HFFc6 (cell line): Measurements from ENCODE around the gene TRIM2. TPM values are rescaled to one million over a fixed set of nuclear protein-coding genes. Genes with fewer than 3 reads are reported as not detected.
A peak's percentile ranks its signal among the peaks of the same experiment; 100 is the strongest.

Source experiments
- DNase-seq: peaks from one replicate; pipeline ENCODE4 v3.0.0-alpha.2; 2018
- H3K27ac Mint-ChIP-seq: 2 replicates; pipeline ENCODE4 v1.8.0; 2020; ENCODE audit warnings: mild to moderate bottlenecking, mixed read lengths
- H3K27me3 Mint-ChIP-seq: 2 replicates; pipeline ENCODE4 v1.8.0; 2021; ENCODE audit warnings: mild to moderate bottlenecking, moderate library complexity, mixed read lengths; ENCODE audit not compliant: insufficient read depth
- H3K36me3 Mint-ChIP-seq: 2 replicates; pipeline ENCODE4 v1.8.0; 2021; ENCODE audit warnings: low read depth, mixed read lengths
- H3K4me1 Mint-ChIP-seq: 2 replicates; pipeline ENCODE4 v1.8.0; 2020; ENCODE audit warnings: low read depth, mixed read lengths
- H3K4me3 Mint-ChIP-seq: 2 replicates; pipeline ENCODE4 v1.8.0; 2020; ENCODE audit warnings: mild to moderate bottlenecking, moderate library complexity, mixed read lengths
- H3K9me3 Mint-ChIP-seq: 2 replicates; pipeline ENCODE4 v1.8.0; 2020; ENCODE audit warnings: mild to moderate bottlenecking, mixed read lengths
- total RNA-seq, 6 experiments: library from RNA; stranded (reverse); fragmentation: NEBNext Ultra II Directional; extraction: Animal tissue kit (Norgen Biotek cat#: 25700); gene quantifications; 2 replicates in 1 of 6; 3 replicates in 5 of 6; pipeline ENCODE4 v1.2.3, GENCODE V29; 2021
- TF ChIP-seq, protein P1 (sequence below): fragments of 200-600 bp; sonication (generic); IDR thresholded peaks from 2 replicates; pipeline ENCODE4 v1.5.0; 2021; ENCODE audit warnings: antibody characterized with exemption, mild to moderate bottlenecking

The TRIM2 gene
- total RNA-seq, 6 experiments from 2014 or later: 32.3 to 39.6 (median 34.9) TPM

DNA sequence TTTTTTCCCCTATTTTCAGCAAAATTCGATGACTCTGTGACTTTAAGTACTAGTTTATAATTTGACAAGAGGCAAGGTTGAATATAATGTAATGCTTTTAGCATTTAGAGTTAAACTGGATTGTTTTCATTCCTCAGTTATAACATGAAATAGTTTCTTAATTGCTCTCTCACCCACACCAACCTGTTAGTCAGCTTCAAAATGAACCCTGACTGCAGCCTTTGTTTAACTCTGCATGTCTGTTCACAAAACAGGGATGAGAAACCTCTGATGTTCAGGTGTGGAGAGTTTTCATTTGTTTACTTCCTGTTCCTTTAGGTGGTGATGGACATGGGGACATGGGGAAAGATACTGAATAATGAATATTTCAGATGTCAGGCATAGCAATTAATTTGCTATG lies 90.4 kb downstream of the TRIM2 start:
- H3K27me3 Mint-ChIP-seq: no peaks in the 10 kb centered on the region
- H3K4me3 Mint-ChIP-seq: no peak overlapping the region
- TF ChIP-seq, protein P1, sequence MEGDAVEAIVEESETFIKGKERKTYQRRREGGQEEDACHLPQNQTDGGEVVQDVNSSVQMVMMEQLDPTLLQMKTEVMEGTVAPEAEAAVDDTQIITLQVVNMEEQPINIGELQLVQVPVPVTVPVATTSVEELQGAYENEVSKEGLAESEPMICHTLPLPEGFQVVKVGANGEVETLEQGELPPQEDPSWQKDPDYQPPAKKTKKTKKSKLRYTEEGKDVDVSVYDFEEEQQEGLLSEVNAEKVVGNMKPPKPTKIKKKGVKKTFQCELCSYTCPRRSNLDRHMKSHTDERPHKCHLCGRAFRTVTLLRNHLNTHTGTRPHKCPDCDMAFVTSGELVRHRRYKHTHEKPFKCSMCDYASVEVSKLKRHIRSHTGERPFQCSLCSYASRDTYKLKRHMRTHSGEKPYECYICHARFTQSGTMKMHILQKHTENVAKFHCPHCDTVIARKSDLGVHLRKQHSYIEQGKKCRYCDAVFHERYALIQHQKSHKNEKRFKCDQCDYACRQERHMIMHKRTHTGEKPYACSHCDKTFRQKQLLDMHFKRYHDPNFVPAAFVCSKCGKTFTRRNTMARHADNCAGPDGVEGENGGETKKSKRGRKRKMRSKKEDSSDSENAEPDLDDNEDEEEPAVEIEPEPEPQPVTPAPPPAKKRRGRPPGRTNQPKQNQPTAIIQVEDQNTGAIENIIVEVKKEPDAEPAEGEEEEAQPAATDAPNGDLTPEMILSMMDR: no peak
- no peak overlapping the region for H3K27ac Mint-ChIP-seq
- H3K36me3 Mint-ChIP-seq: peaks cover 34% of the 10 kb centered on the region
- peaks cover 4% of the 10 kb centered on the region for H3K9me3 Mint-ChIP-seq
- H3K4me1 Mint-ChIP-seq: peaks cover 48% of the 10 kb centered on the region
- no peak for DNase-seq

DNA sequence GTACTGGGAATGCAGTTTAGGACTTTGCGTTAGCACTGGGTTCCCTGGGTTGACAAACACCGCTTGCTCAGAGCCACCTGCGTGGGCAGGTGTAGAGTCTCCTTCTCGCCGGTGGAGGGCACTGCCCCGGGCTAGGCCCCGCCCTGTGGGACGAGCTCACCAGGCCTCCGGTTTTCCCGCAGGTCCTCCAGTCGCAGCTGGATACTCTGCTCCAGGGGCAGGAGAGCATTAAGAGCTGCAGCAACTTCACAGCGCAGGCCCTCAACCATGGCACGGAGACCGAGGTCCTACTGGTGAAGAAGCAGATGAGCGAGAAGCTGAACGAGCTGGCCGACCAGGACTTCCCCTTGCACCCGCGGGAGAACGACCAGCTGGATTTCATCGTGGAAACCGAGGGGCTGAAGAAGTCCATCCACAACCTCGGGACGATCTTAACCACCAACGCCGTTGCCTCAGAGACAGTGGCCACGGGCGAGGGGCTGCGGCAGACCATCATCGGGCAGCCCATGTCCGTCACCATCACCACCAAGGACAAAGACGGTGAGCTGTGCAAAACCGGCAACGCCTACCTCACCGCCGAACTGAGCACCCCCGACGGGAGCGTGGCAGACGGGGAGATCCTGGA lies 91.0 kb downstream of the TRIM2 start:
- peaks cover 10% of the 10 kb centered on the region for H3K9me3 Mint-ChIP-seq
- no peak overlapping the region for H3K4me3 Mint-ChIP-seq
- DNase-seq: no peak
- H3K4me1 Mint-ChIP-seq: peaks cover 46% of the 10 kb centered on the region
- H3K36me3 Mint-ChIP-seq: peaks cover 38% of the 10 kb centered on the region
- no peaks in the 10 kb centered on the region for H3K27me3 Mint-ChIP-seq
- TF ChIP-seq, protein P1: no peak
- no peak overlapping the region for H3K27ac Mint-ChIP-seq

DNA sequence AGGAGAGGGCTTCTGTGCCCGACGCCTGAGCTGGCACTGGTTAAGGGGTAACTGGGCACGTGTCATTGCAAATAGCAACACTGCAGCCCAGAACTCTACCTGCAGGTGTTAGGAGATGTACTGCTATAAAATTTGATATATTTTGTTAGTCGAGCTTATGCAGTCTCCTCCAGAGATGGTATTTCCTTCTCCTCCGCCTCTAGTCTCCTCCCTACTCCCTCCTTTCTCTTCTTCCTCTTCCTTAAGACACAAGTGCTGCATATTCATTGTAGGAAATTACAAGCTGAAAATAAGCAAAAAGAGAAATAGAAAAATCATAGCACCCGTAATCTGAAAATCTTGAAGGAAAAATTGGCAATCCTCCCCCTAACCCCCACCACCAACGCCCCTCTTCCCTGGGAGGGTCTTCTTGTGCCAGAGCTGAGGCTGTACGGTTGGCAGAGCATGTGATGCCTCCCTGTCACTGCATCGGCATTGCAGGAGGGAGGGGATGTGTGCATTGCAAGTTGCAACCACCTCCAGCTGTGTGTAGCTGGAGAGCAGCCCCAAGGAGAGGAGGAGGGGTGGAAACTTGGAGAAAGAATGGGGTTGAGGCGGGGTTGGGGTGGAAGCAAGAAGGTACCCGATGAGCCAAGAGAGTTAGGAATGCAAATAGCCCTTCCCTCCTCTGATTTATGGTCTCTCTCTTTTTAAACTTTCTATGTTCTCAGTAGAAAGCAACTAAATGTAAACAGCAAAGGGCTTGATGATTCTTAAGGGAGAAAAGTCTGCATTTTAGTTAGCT lies 92.0 kb downstream of the TRIM2 start:
- H3K4me1 Mint-ChIP-seq: peaks cover 46% of the 10 kb centered on the region
- DNase-seq: peak; percentile 61

DNA sequence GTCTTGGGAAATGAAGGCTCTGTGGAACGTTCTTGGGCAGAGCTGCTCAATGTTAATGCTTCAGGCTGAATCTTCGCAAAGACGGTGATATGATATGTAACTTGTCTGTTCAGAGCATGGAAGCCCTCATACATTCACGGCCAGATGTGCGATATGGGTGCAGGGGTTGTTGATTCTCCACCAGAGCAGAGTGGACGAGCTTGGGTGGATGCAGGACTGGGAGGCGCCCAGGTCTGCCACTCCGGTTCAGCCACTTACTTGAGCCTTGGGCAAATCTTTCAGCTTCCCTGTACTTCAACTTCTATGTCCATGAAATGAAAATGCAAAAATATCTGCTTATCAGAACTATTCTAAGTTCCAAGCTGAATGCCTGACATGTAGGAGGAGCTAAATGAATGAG lies 92.9 kb downstream of the TRIM2 start:
- no peak for DNase-seq
- TF ChIP-seq, protein P1: no peak
- Mint-ChIP-seq H3K27ac (no peak overlapping the region), H3K4me3 (no peak overlapping the region), H3K4me1 (peaks cover 46% of the 10 kb centered on the region), H3K36me3 (peaks cover 51% of the 10 kb centered on the region), H3K27me3 (no peaks in the 10 kb centered on the region), H3K9me3 (peaks cover 15% of the 10 kb centered on the region)

More for the DNA sequence above, 92.0 kb downstream of the TRIM2 start:
- Mint-ChIP-seq H3K36me3 (peaks cover 43% of the 10 kb centered on the region), H3K9me3 (peaks cover 11% of the 10 kb centered on the region), H3K27ac (peak overlapping the region; percentile 42), H3K27me3 (no peaks in the 10 kb centered on the region), H3K4me3 (peak overlapping the region; percentile 61)
- TF ChIP-seq, protein P1: no peak

DNA sequence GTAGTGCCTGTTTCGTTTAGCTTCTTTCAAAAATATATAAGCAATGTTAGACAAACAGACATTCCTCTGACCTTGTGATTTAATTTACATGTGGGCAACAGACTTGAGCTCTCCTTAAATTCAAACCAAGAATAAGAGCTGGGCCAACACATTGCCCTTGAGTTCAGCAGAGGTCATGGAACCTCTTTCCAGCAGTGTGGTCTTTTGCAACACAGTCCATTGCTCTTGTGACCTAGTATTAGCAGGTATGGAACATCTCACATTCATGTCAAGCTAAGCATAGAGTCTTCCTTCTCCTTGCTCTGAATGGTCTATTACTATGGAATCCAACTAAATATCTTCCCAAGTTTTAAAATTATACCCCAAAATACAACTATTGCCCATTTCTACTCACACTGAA lies 106.5 kb downstream of the TRIM2 start:
- TF ChIP-seq, protein P1: no peak
- H3K9me3 Mint-ChIP-seq: no peaks in the 10 kb centered on the region
- H3K4me3 Mint-ChIP-seq: no peak overlapping the region
- no peak for DNase-seq
- H3K4me1 Mint-ChIP-seq: peaks cover 2% of the 10 kb centered on the region; the same call in 1 of the 2 replicates
- no peaks in the 10 kb centered on the region for H3K27me3 Mint-ChIP-seq
- H3K27ac Mint-ChIP-seq: no peak overlapping the region
- H3K36me3 Mint-ChIP-seq: peaks cover 8% of the 10 kb centered on the region; the same call in 1 of the 2 replicates
